HEK293 (cell line): ENCODE results near the gene PLXND1.

ENCODE experiments used
- CTCF ChIA-PET: fragments of 350-600 bp; formaldehyde crosslinking; extraction: SDS; loops from one replicate; lab custom pipeline; 2021; ENCODE audit warnings: antibody characterized with exemption; lab: Yijun Ruan, JAX
- POLR2A ChIA-PET: fragments of 300-600 bp; formaldehyde crosslinking; extraction: SDS; loops from one replicate; lab custom pipeline; 2020; ENCODE audit warnings: antibody characterized with exemption, inconsistent platforms; lab: Yijun Ruan, JAX
- H3K27ac ChIP-seq: fragments of 200-500 bp; sonication (Bioruptor generic); 2 replicates; pipeline ENCODE4 v1.5.1; 2014; ENCODE audit warnings: low read depth, low read length, control low read depth, inconsistent platforms; ENCODE audit errors: extremely low read depth
- H3K36me3 ChIP-seq, 2 experiments: fragments of 200-500 bp in 1 of 2; sonication (Bioruptor generic) in 1 of 2; 1 replicate in 1 of 2; 2 replicates in 1 of 2; pipeline ENCODE4 v1.5.1; 2014 to 2017; ENCODE audit warnings: inconsistent platforms in 2 of 2, low read length in 2 of 2; ENCODE audit not compliant: control insufficient read depth in 2 of 2, insufficient read depth in 1 of 2
- H3K4me1 ChIP-seq: fragments of 200-500 bp; sonication (Bioruptor generic); 2 replicates; pipeline ENCODE4 v1.5.1; 2014; ENCODE audit warnings: mild to moderate bottlenecking, low read length, inconsistent platforms; ENCODE audit not compliant: control insufficient read depth, insufficient read depth
- H3K4me3 ChIP-seq: 2 replicates; pipeline ENCODE4 v1.5.1; 2011; ENCODE audit warnings: low read depth, mild to moderate bottlenecking, control low read depth, low read length, moderate library complexity
- H3K9me3 ChIP-seq: fragments of 200-500 bp; sonication (Bioruptor generic); 2 replicates; pipeline ENCODE4 v1.5.1; 2014; ENCODE audit warnings: low read depth, low read length, inconsistent platforms; ENCODE audit not compliant: control insufficient read depth, insufficient read depth
- BCL11B ChIP-seq: fragments of 450-650 bp; formaldehyde crosslinking; IDR thresholded peaks from 2 replicates; pipeline ENCODE4 v1.5.1; 2016; ENCODE audit warnings: low read depth, missing biosample characterization, missing genetic modification characterization
- HOXD13 ChIP-seq: sonication (generic); formaldehyde crosslinking; IDR thresholded peaks from 2 replicates; pipeline ENCODE4 v1.8.0; 2022; ENCODE audit warnings: missing genetic modification reagents, borderline replicate concordance
- KLF9 ChIP-seq: fragments of 450-650 bp; formaldehyde crosslinking; IDR thresholded peaks from 2 replicates; pipeline ENCODE4 v1.5.1; 2016; ENCODE audit warnings: missing biosample characterization, missing genetic modification characterization, low read depth
- REPIN1 ChIP-seq: fragments of 450-650 bp; formaldehyde crosslinking; IDR thresholded peaks from 2 replicates; pipeline ENCODE4 v1.5.1; 2017; ENCODE audit warnings: missing biosample characterization, missing genetic modification characterization, low read depth
- TCF7L2 ChIP-seq: IDR thresholded peaks from 2 replicates; pipeline ENCODE4 v1.6.1; 2011; ENCODE audit warnings: low read depth, mild to moderate bottlenecking, inconsistent platforms, low read length, moderate library complexity, borderline replicate concordance
- YY2 ChIP-seq: fragments of 450-650 bp; formaldehyde crosslinking; IDR thresholded peaks from 2 replicates; pipeline ENCODE4 v1.5.1; 2016; ENCODE audit warnings: missing biosample characterization, missing genetic modification characterization
- ZBTB1 ChIP-seq: fragments of 450-650 bp; formaldehyde crosslinking; IDR thresholded peaks from 2 replicates; pipeline ENCODE4 v1.5.1; 2016; ENCODE audit warnings: missing biosample characterization, missing genetic modification characterization
- ZIC2 ChIP-seq: fragments of 450-650 bp; formaldehyde crosslinking; IDR thresholded peaks from 2 replicates; pipeline ENCODE4 v1.5.1; 2016; ENCODE audit warnings: missing biosample characterization, missing genetic modification characterization
- ZNF211 ChIP-seq: fragments of 450-650 bp; formaldehyde crosslinking; IDR thresholded peaks from 2 replicates; pipeline ENCODE4 v1.5.1; 2016; ENCODE audit warnings: low read depth, missing biosample characterization, missing genetic modification characterization
- ZNF280D ChIP-seq: fragments of 450-650 bp; formaldehyde crosslinking; IDR thresholded peaks from 2 replicates; pipeline ENCODE4 v1.5.1; 2016; ENCODE audit warnings: missing biosample characterization, missing genetic modification characterization
- ZNF335 ChIP-seq: fragments of 450-650 bp; formaldehyde crosslinking; conservative IDR thresholded peaks from 2 replicates; pipeline ENCODE4 v1.5.1; 2016; ENCODE audit warnings: missing biosample characterization, missing genetic modification characterization
- ZNF391 ChIP-seq: fragments of 450-650 bp; formaldehyde crosslinking; IDR thresholded peaks from 2 replicates; pipeline ENCODE4 v1.5.1; 2016; ENCODE audit warnings: low read depth, missing biosample characterization, missing genetic modification characterization, borderline replicate concordance
- ZNF518A ChIP-seq: fragments of 450-650 bp; formaldehyde crosslinking; conservative IDR thresholded peaks from 2 replicates; pipeline ENCODE4 v1.5.1; 2016; ENCODE audit warnings: low read depth, missing biosample characterization, missing genetic modification characterization
- ZNF558 ChIP-seq: fragments of 450-650 bp; formaldehyde crosslinking; IDR thresholded peaks from 2 replicates; pipeline ENCODE4 v1.5.1; 2016; ENCODE audit warnings: missing biosample characterization, missing genetic modification characterization
- ZNF76 ChIP-seq: fragments of 450-650 bp; formaldehyde crosslinking; IDR thresholded peaks from 2 replicates; pipeline ENCODE4; 2016; ENCODE audit warnings: low read depth, missing biosample characterization, missing genetic modification characterization, borderline replicate concordance
- ZNF785 ChIP-seq: fragments of 450-650 bp; formaldehyde crosslinking; IDR thresholded peaks from 2 replicates; pipeline ENCODE4 v1.5.1; 2016; ENCODE audit warnings: missing biosample characterization, missing genetic modification characterization

Gene PLXND1

GRCh38 chr3:129527262-129527661 is 79.2 kb downstream of the PLXND1 start (continued):
- no peak for TF ChIP-seq ZNF518A (tag by site-specific recombination)
- no peak for TF ChIP-seq HOXD13 (CRISPR knock-in tag)
- TF ChIP-seq ZNF785 (tag by site-specific recombination), result no peak
- no peak for TF ChIP-seq ZNF280D
- no peak for TF ChIP-seq BCL11B (tag by site-specific recombination)
- TF ChIP-seq YY2 (tag by site-specific recombination), result no peak
- TF ChIP-seq ZNF391 (tag by site-specific recombination), result no peak
- TF ChIP-seq ZNF558 (tag by site-specific recombination), result no peak
- no peak for TF ChIP-seq ZNF211
- TF ChIP-seq KLF9 (tag by site-specific recombination), result no peak
- TF ChIP-seq TCF7L2, result no peak
- no peak for TF ChIP-seq REPIN1

GRCh38 chr3:129526121-129526900 is 80.2 kb downstream of the PLXND1 start:
- Histone ChIP-seq H3K36me3 (no peaks in the 10 kb centered on the region), H3K27ac (no peak overlapping the region), H3K4me3 (no peak overlapping the region)
- TF ChIP-seq ZIC2 (tag by site-specific recombination), result peak; percentile 74
- TF ChIP-seq ZNF335 (tag by site-specific recombination), result 0 out of 2 replicates have a peak, but pooled peaks have one; percentile 24
- TF ChIP-seq ZBTB1, result no peak
- TF ChIP-seq ZNF76 (tag by site-specific recombination), result no peak
- TF ChIP-seq, all 188 proteins: peak for 2
- no peaks in the 10 kb centered on the region for H3K4me1 ChIP-seq
- no peaks in the 10 kb centered on the region for H3K9me3 ChIP-seq
- CTCF ChIA-PET, result interaction anchor here (0.9 kb wide), 1 partner anchor 15 kb away, joined by 3 read pairs; no protein-coding TSS in a partner anchor
- POLR2A ChIA-PET, result interaction anchor here (0.6 kb wide), 1 partner anchor 51 kb away, joined by 3 read pairs; no protein-coding TSS in a partner anchor
